SH-SY5Y (cell line): ENCODE measurements around the gene NKAIN2.

Experiments
- GATA2 ChIP-seq: IDR thresholded peaks from 2 replicates; pipeline ENCODE4 v1.6.1; 2011; ENCODE audit warnings: mild to moderate bottlenecking, low read depth, low read length
- GATA3 ChIP-seq: IDR thresholded peaks from 2 replicates; pipeline ENCODE4 v1.6.1; 2011; ENCODE audit warnings: low read depth, mild to moderate bottlenecking, low read length, moderate library complexity

GRCh38 chr6:124866040-124866439 lies 1062.4 kb downstream of the NKAIN2 start:
- TF ChIP-seq GATA2 (no peak), GATA3 (no peak)
